NOMO-1 treated with dmso at 0.1 percent for 144 hours (cell line): ENCODE results near the gene CAPN8.

Experiments used
- DNase-seq: peaks from one replicate; lab custom pipeline; 2025; ENCODE audit not compliant: unreplicated experiment; lab: John Stamatoyannopoulos, UW

The CAPN8 gene

GRCh38 chr1:223657978-223658377 lies 7.5 kb downstream of the CAPN8 start:
- no peak for DNase-seq

GRCh38 chr1:223654083-223654482 lies 11.4 kb downstream of the CAPN8 start:
- DNase-seq: no peak

GRCh38 chr1:223653431-223653830 lies 12.1 kb downstream of the CAPN8 start:
- no peak for DNase-seq

GRCh38 chr1:223653015-223653414 lies 12.5 kb downstream of the CAPN8 start:
- no peak for DNase-seq

GRCh38 chr1:223652436-223652941 lies 13.0 kb downstream of the CAPN8 start:
- no peak for DNase-seq

- DNase-seq: no peak
Observed at GRCh38 chr1:223651291-223651991, 14.1 kb downstream of the CAPN8 start.

- DNase-seq: no peak
Observed at GRCh38 chr1:223650465-223650864, 15.0 kb downstream of the CAPN8 start.

- no peak for DNase-seq
Observed at GRCh38 chr1:223649222-223649621, 16.3 kb downstream of the CAPN8 start.

- no peak for DNase-seq
Observed at GRCh38 chr1:223647249-223647648, 18.3 kb downstream of the CAPN8 start.

- no peak for DNase-seq
Observed at GRCh38 chr1:223645903-223646302, 19.6 kb downstream of the CAPN8 start.

- DNase-seq: no peak
Observed at GRCh38 chr1:223642237-223642636, 23.3 kb downstream of the CAPN8 start.

GRCh38 chr1:223641523-223642039 lies 23.9 kb downstream of the CAPN8 start:
- DNase-seq: no peak

- peak; percentile 40 for DNase-seq
Observed at GRCh38 chr1:223639331-223639749, 26.2 kb downstream of the CAPN8 start.

GRCh38 chr1:223635236-223635635 lies 30.3 kb downstream of the CAPN8 start:
- no peak for DNase-seq

GRCh38 chr1:223634423-223634822 lies 31.1 kb downstream of the CAPN8 start:
- no peak for DNase-seq

- no peak for DNase-seq
Observed at GRCh38 chr1:223631956-223632355, 33.5 kb downstream of the CAPN8 start.

- no peak for DNase-seq
Observed at GRCh38 chr1:223631473-223631872, 34.0 kb downstream of the CAPN8 start.

GRCh38 chr1:223629126-223629457 lies 36.4 kb downstream of the CAPN8 start:
- no peak for DNase-seq

GRCh38 chr1:223628233-223629125 lies 37.0 kb downstream of the CAPN8 start:
- no peak for DNase-seq

- no peak for DNase-seq
Observed at GRCh38 chr1:223622132-223622842, 43.2 kb downstream of the CAPN8 start.

GRCh38 chr1:223621312-223621734 lies 44.2 kb downstream of the CAPN8 start:
- DNase-seq: peak; percentile 49
